Liver (tissue), 10 donors: ENCODE measurements around the gene DKC1. TPM values are rescaled to one million over a fixed set of nuclear protein-coding genes. Genes with fewer than 3 reads are reported as not detected.
"Not testable (repeated sequence)": the region's sequence is repeated elsewhere in the genome, so short reads cannot be mapped to it uniquely, and the experiment has no call there.

Source experiments
- DNase-seq: peaks from one replicate; pipeline ENCODE4 v3.0.0-alpha.2; 2017; ENCODE audit warnings: low spot score
- H3K27ac ChIP-seq, 2 donors: one replicate each; pipeline ENCODE4 v1.7.0; 2013; ENCODE audit warnings: inconsistent platforms in 2 of 2, low read length in 2 of 2, control low read depth in 1 of 2, low read depth in 1 of 2, mild to moderate bottlenecking in 1 of 2
- H3K27me3 ChIP-seq, 4 donors: one replicate each; pipeline versions ENCODE4 v1.6.1 to v1.7.0; 2013; ENCODE audit warnings: low read length in 3 of 4, inconsistent platforms in 1 of 4, mild to moderate bottlenecking in 1 of 4, moderate library complexity in 1 of 4; ENCODE audit not compliant: control insufficient read depth in 4 of 4, insufficient read depth in 4 of 4
- H3K36me3 ChIP-seq, 4 donors: one replicate each; pipeline versions ENCODE4 v1.6.1 to v1.7.0; 2013; ENCODE audit warnings: low read length in 3 of 4, mild to moderate bottlenecking in 3 of 4, low read depth in 1 of 4, moderate library complexity in 1 of 4; ENCODE audit not compliant: control insufficient read depth in 4 of 4, insufficient read depth in 3 of 4
- H3K4me1 ChIP-seq, 4 donors: one replicate each; pipeline versions ENCODE4 v1.6.1 to v1.7.0; 2013; ENCODE audit warnings: low read length in 3 of 4, mild to moderate bottlenecking in 3 of 4, moderate library complexity in 1 of 4; ENCODE audit not compliant: control insufficient read depth in 4 of 4, insufficient read depth in 4 of 4
- H3K4me3 ChIP-seq, 3 donors: one replicate each; pipeline versions ENCODE4 v1.6.1 to v1.7.0; 2013; ENCODE audit warnings: low read length in 3 of 3, control low read depth in 1 of 3, low read depth in 1 of 3, mild to moderate bottlenecking in 1 of 3
- H3K9ac ChIP-seq, 2 donors: one replicate each; pipeline ENCODE4 v1.7.0; 2013; ENCODE audit warnings: low read length in 2 of 2, mild to moderate bottlenecking in 2 of 2, moderate library complexity in 2 of 2, control low read depth in 1 of 2, low read depth in 1 of 2
- H3K9me3 ChIP-seq, 4 donors: one replicate each; pipeline versions ENCODE4 v1.6.1 to v1.7.0; 2013; ENCODE audit warnings: low read length in 3 of 4; ENCODE audit not compliant: control insufficient read depth in 4 of 4
- FOXA2 ChIP-seq: IDR thresholded peaks from 2 replicates; pipeline ENCODE4 v1.6.1; 2016; ENCODE audit warnings: antibody characterized with exemption
- MAX ChIP-seq: IDR thresholded peaks from 2 replicates; pipeline ENCODE4 v1.6.1; 2016; ENCODE audit warnings: antibody characterized with exemption
- WGBS: extraction: QIAGEN DNeasy Blood & Tissue Kit; methylation state at CpG from one replicate; pipeline ENCODE4 v1.1.7; 2013; 5-methylcytosine and 5-hydroxymethylcytosine counted together
- polyA plus RNA-seq, 2 donors: library from polyadenylated mRNA; stranded (reverse) in 1 of 2; unstranded in 1 of 2; fragments of 200-250 nt in 1 of 2; fragments of >200 nt in 1 of 2; fragmentation: Nextera tagmentation in 1 of 2; extraction: Ambion mirVana in 1 of 2; gene quantifications; one replicate each; pipeline versions ENCODE4 v1.2.1 to v1.2.3, GENCODE V29; 2013 to 2015
- small RNA-seq: library from RNA; depleted of rRNA; stranded (forward); fragments of <200 nt; gene quantifications from one replicate; pipeline ENCODE3, GENCODE V24; 2014
- total RNA-seq, 2 donors: library from RNA; depleted of rRNA; stranded (reverse); fragments of >200 nt; gene quantifications; one replicate each; pipeline ENCODE4 v1.2.3, GENCODE V29; 2014
- donor health status: healthy.
- donor health status: healthy.
- donor health status: healthy.
- donor health status: healthy.
- donor health status: healthy.

Gene DKC1
- total and polyA plus RNA-seq, 4 donors: 14.0 to 21.9 (median 16.5) TPM

DNA sequence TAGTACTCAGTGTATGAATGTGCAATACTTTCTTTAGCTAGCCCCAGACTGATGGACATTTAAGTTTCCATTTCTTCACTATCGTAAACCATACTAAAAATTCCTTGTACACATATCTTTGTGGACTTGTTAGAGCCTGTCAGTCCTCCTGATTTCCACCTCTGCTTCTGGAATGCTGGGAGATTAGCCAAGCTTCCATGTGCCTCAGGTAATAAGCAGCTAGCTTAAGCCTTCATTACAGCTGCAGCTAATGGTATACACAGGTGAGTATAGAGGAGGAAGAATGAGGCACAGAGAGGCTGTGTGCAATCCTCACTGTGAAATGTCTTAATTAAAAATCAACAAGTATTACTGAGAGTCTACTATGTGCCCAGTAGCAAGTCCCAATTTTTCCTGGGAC lies 62.0 kb downstream of the DKC1 start:
- Histone ChIP-seq H3K36me3 (no peaks in the 10 kb centered on the region), H3K4me1 (no peaks in the 10 kb centered on the region), H3K4me3 (no peak overlapping the region), H3K9ac (no peak overlapping the region), H3K27me3 (no peaks in the 10 kb centered on the region), H3K9me3 (no peaks in the 10 kb centered on the region), H3K27ac (no peak overlapping the region)
- TF ChIP-seq MAX: no peak
- no peak for TF ChIP-seq FOXA2
- WGBS: 100% methylated on average over 1 of the region's 1 CpG
- DNase-seq: no peak

- not testable (repeated sequence) for H3K27ac ChIP-seq, H3K36me3 ChIP-seq, H3K4me3 ChIP-seq, DNase-seq, H3K9me3 ChIP-seq, H3K9ac ChIP-seq, H3K27me3 ChIP-seq, H3K4me1 ChIP-seq
- no CpG with 5 or more reads among the region's 3 CpGs for WGBS
Measured at GRCh38 chrX:154825586-154825985, 62.9 kb downstream of the DKC1 start.

Small RNA genes lying within 50 kb of the gene (small RNA-seq; reads per million reads assigned to genes)
- gene SNORA36A: not detected

Other genes starting within 250 kb of the DKC1 start
- gene FAM3A, start 246.6 kb upstream of the DKC1 start, total RNA-seq: 10 to 100 TPM; 11.6 to 33.5 TPM
- gene FAM3A, start 246.6 kb upstream of the DKC1 start, polyA plus RNA-seq: 10 to 100 TPM; 35.0 to 36.3 TPM
- 10 to 100 TPM in 1 of 2 donors, 1 to 10 TPM in 1; 6.9 to 23.6 TPM for gene G6PD, start 216.0 kb upstream of the DKC1 start, total RNA-seq
- 1 to 10 TPM; 1.9 to 4.0 TPM for gene G6PD, start 216.0 kb upstream of the DKC1 start, polyA plus RNA-seq
- gene IKBKG, start 215.2 kb upstream of the DKC1 start, total RNA-seq: 10 to 100 TPM; 17.1 to 46.0 TPM
- 10 to 100 TPM; 26.0 to 74.1 TPM for gene IKBKG, start 215.2 kb upstream of the DKC1 start, polyA plus RNA-seq
- not detected for gene CTAG1A, start 177.7 kb upstream of the DKC1 start, total RNA-seq
- gene CTAG1A, start 177.7 kb upstream of the DKC1 start, polyA plus RNA-seq: not detected
- gene CTAG1B, start 143.6 kb upstream of the DKC1 start, total RNA-seq: not detected
- not detected for gene CTAG1B, start 143.6 kb upstream of the DKC1 start, polyA plus RNA-seq
- gene CTAG2, start 109.3 kb upstream of the DKC1 start, total RNA-seq: not detected
- gene CTAG2, start 109.3 kb upstream of the DKC1 start, polyA plus RNA-seq: not detected
- gene GAB3, start 11.8 kb upstream of the DKC1 start, total RNA-seq: 10 to 100 TPM in 1 of 2 donors, 1 to 10 TPM in 1; 2.5 to 10.4 TPM
- under 1 TPM; 0.66 to 0.75 TPM for gene GAB3, start 11.8 kb upstream of the DKC1 start, polyA plus RNA-seq
- 100 to 1,000 TPM in 1 of 2 donors, 10 to 100 TPM in 1; 24.3 to 168 TPM for gene MPP1, start 42.6 kb downstream of the DKC1 start, total RNA-seq
- gene MPP1, start 42.6 kb downstream of the DKC1 start, polyA plus RNA-seq: 10 to 100 TPM; 13.8 to 22.5 TPM
- under 1 TPM in 1 of 2 donors, not detected in 1; 0.50 TPM for gene SMIM9, start 71.8 kb downstream of the DKC1 start, total RNA-seq
- not detected for gene SMIM9, start 71.8 kb downstream of the DKC1 start, polyA plus RNA-seq
- gene F8A1, start 123.5 kb downstream of the DKC1 start, total RNA-seq: 1 to 10 TPM in 1 of 2 donors, under 1 TPM in 1; 0.42 to 3.9 TPM
- 10 to 100 TPM in 1 of 2 donors, 1 to 10 TPM in 1; 5.7 to 25.0 TPM for gene F8A1, start 123.5 kb downstream of the DKC1 start, polyA plus RNA-seq